ENCODE measurements around the gene NFAT5. TPM values are rescaled to one million over a fixed set of nuclear protein-coding genes. Genes with fewer than 3 reads are reported as not detected.

The NFAT5 gene
- total and polyA plus RNA-seq, 9 of the 15 experiments (the other 6 are each of a cell fraction or from before 2014, with no cell fraction given), result 0.78 to 20.5 (median 12.4) TPM

GRCh38 chr16:69532641-69533455 lies 32.9 kb upstream of the NFAT5 start:
- Histone ChIP-seq H3K4me3 (no peak overlapping the region), H3K79me2 (ENCODE audit: control insufficient read depth, insufficient read depth, low read length) (no peaks in the 10 kb centered on the region), H3K27ac (ENCODE audit: extremely low read depth, low read depth, low read length) (no peak overlapping the region), H3K9me1 (ENCODE audit: control insufficient read depth, insufficient read depth, low read length) (no peaks in the 10 kb centered on the region), H3K27me3 (ENCODE audit: control insufficient read depth in 2 of 2, insufficient read depth in 2 of 2, low read length in 2 of 2) (no peaks in the 10 kb centered on the region), H4K20me1 (replicated peaks; ENCODE audit: control insufficient read depth, insufficient read depth, low read length) (no peaks in the 10 kb centered on the region), H3K4me2 (ENCODE audit: insufficient read depth, low read length) (peak overlapping the region; percentile 49), H3K9ac (ENCODE audit: insufficient read depth in 1 of 2, low read depth in 2 of 2, low read length in 2 of 2) (peak overlapping the region; percentile 8 to 28; a peak in 1 of 4 replicates), H2AFZ (ENCODE audit: low read depth, low read length) (peak overlapping the region; percentile 88), H3K36me3 (ENCODE audit: control insufficient read depth, insufficient read depth, low read length) (no peaks in the 10 kb centered on the region), H3K4me1 (replicated peaks in 1 of 2; ENCODE audit: control insufficient read depth in 2 of 2, insufficient read depth in 2 of 2, low read length in 2 of 2) (peaks cover 19 to 25% of the 10 kb centered on the region in 2 experiments), H3K9me3 (replicated peaks; ENCODE audit: control insufficient read depth, insufficient read depth, low read depth, low read length) (no peaks in the 10 kb centered on the region)
- FAIRE-seq, result no peak
- in situ Hi-C loops (cut with MboI), result no loop called here
- DNase-seq (ENCODE audit: extremely low read depth in 1 of 4, low spot score in 3 of 4), result peak in 2 of 4 experiments; percentile 14 to 44
- CTCF ChIA-PET (ENCODE audit: low intra/inter-chr PET ratio), result no interaction called here
- ATAC-seq, result peak; percentile 17; the same call in 1 of the 3 replicates
- no TSS peak for BruUV-seq (replicated peaks)
- POLR2A ChIA-PET, result interaction anchor here (0.6 to 1.2 kb wide), 2 partner anchors 31 to 154 kb away, joined by 3 to 4 read pairs; no protein-coding TSS in a partner anchor
- WGBS (ENCODE audit: insufficient coverage, low coverage, missing lambda C conversion rate), result 8% methylated on average over 9 of the region's 9 CpGs
- intact Hi-C loops (cut with micrococcal nuclease), result no loop called here
- TF ChIP-seq ESRRA (IDR thresholded peaks at IDR 0.05; ENCODE audit: borderline replicate concordance, low read depth) (0 out of 2 replicates have a peak, but pooled peaks have one; percentile 27), ATF3 (IDR thresholded peaks at IDR 0.05) (0 out of 2 replicates have a peak, but pooled peaks have one; percentile 22), ATF3 (CRISPR knock-in tag; conservative IDR thresholded peaks at IDR 0.05) (no peak), YY1 (IDR thresholded peaks at IDR 0.05; ENCODE audit: borderline replicate concordance in 1 of 3, control insufficient read depth in 1 of 3, extremely low read depth in 1 of 3, insufficient read depth in 3 of 3, insufficient read length in 1 of 3, insufficient replicate concordance in 2 of 3, low read depth in 1 of 3, low read length in 2 of 3) (peak in 1 of 3 experiments; percentile 48), ZNF263 (CRISPR knock-in tag; IDR thresholded peaks at IDR 0.05; ENCODE audit: borderline replicate concordance) (no peak), DPF2 (IDR thresholded peaks at IDR 0.05) (0 out of 2 replicates have a peak, but pooled peaks have one; percentile 26), KDM1A (IDR thresholded peaks at IDR 0.05) (0 out of 4 replicates have a peak, but pooled peaks of 1 of the 2 experiments have one; percentile 10), FOXK2 (conservative IDR thresholded peaks at IDR 0.05 in 1 of 2, IDR thresholded peaks at IDR 0.05 in 1 of 2; ENCODE audit: low read depth in 2 of 2) (peak; percentile 42 to 68; a peak in 3 of 4 replicates), CTCF (IDR thresholded peaks at IDR 0.05 in 2 of 3, conservative IDR thresholded peaks at IDR 0.05 in 1 of 3; ENCODE audit: insufficient read depth in 2 of 3, low read depth in 1 of 3, low read length in 3 of 3) (peak in 2 of 3 experiments; percentile 7 to 30; a peak in 3 of 6 replicates), SMARCA4 (IDR thresholded peaks at IDR 0.05) (0 out of 2 replicates have a peak, but pooled peaks have one; percentile 20), CEBPG (CRISPR knock-in tag; IDR thresholded peaks at IDR 0.05) (no peak), CEBPG (tag; conservative IDR thresholded peaks at IDR 0.05 in 1 of 2, IDR thresholded peaks at IDR 0.05 in 1 of 2) (0 out of 4 replicates have a peak, but pooled peaks of 1 of the 2 experiments have one; percentile 42), CEBPB (tag; IDR thresholded peaks at IDR 0.05) (peak; percentile 67; the same call in 1 of the 2 replicates), VEZF1 (CRISPR knock-in tag; IDR thresholded peaks at IDR 0.05) (peak; percentile 32; the same call in 1 of the 2 replicates), MXI1 (IDR thresholded peaks at IDR 0.05; ENCODE audit: low read depth, low read length) (no peak)

All from K562 (cell line).